Kidney (tissue), 14 donors: Measurements from ENCODE around the gene PPP2R2D. TPM values are rescaled to one million over a fixed set of nuclear protein-coding genes. Genes with fewer than 3 reads are reported as not detected.

ENCODE experiments used
- DNase-seq, 5 donors: peaks; one replicate each; pipeline ENCODE4 v3.0.0-alpha.2; 2013 to 2020
- FAIRE-seq: peaks from 2 replicates; lab custom pipeline; 2012; peaks lifted over from hg19 to GRCh38; lab: Jason Lieb, UNC
- H3K27ac ChIP-seq, 2 donors: one replicate each; pipeline ENCODE4 v1.7.0; 2013; ENCODE audit warnings: low read depth in 2 of 2, low read length in 2 of 2, inconsistent platforms in 1 of 2
- H3K27me3 ChIP-seq: one replicate; pipeline ENCODE4 v1.7.1; 2013; ENCODE audit warnings: low read length, inconsistent platforms; ENCODE audit not compliant: control insufficient read depth, insufficient read depth
- H3K36me3 ChIP-seq, 3 donors: one replicate each; pipeline versions ENCODE4 v1.7.0 to v1.7.1; 2013; ENCODE audit warnings: low read length in 3 of 3, control low read depth in 1 of 3, inconsistent platforms in 1 of 3; ENCODE audit not compliant: insufficient read depth in 3 of 3, control insufficient read depth in 2 of 3
- H3K4me1 ChIP-seq, 3 donors: one replicate each; pipeline versions ENCODE4 v1.7.0 to v1.7.1; 2013; ENCODE audit warnings: low read length in 3 of 3, inconsistent platforms in 1 of 3, low read depth in 1 of 3; ENCODE audit not compliant: control insufficient read depth in 2 of 3, insufficient read depth in 2 of 3
- H3K4me3 ChIP-seq, 3 donors: one replicate each; pipeline versions ENCODE4 v1.7.0 to v1.8.1; 2013; ENCODE audit warnings: low read length in 3 of 3, control low read depth in 1 of 3, inconsistent platforms in 1 of 3
- H3K9ac ChIP-seq, 3 donors: one replicate each; pipeline versions ENCODE4 v1.7.0 to v1.7.1; 2013; ENCODE audit warnings: low read length in 3 of 3, control low read depth in 1 of 3, inconsistent platforms in 1 of 3
- H3K9me3 ChIP-seq, 3 donors: one replicate each; pipeline versions ENCODE4 v1.7.0 to v1.7.1; 2013; ENCODE audit warnings: low read length in 3 of 3, control low read depth in 1 of 3, inconsistent platforms in 1 of 3; ENCODE audit not compliant: control insufficient read depth in 2 of 3, insufficient read depth in 1 of 3
- intact Hi-C: fragments of 100-400 bp; cut with DNase I; formaldehyde crosslinking; loops from one replicate; pipeline ENCODE4 v1.11.1; 2022
- polyA plus RNA-seq: library from polyadenylated mRNA; stranded (reverse); fragments of 350-450 nt; fragmentation: Illumina TruSeq; extraction: RNeasy Lipid Tissue Mini Kit (QIAGEN cat#74804); gene quantifications from one replicate; pipeline ENCODE4 v1.2.3, GENCODE V29; 2014; ENCODE audit warnings: low read depth, low replicate concordance; ENCODE audit not compliant: insufficient read depth
- total RNA-seq: library from RNA; stranded (reverse); fragmentation: NEBNext Ultra II Directional; extraction: Animal tissue kit (Norgen Biotek cat#: 25700); gene quantifications from one replicate; pipeline ENCODE4 v1.2.1, GENCODE V29; 2021
- TF ChIP-seq, protein P1 (sequence below): IDR thresholded peaks from 3 replicates; pipeline ENCODE4 v1.5.1; 2012; ENCODE audit warnings: mild to moderate bottlenecking, moderate library complexity, borderline replicate concordance; ENCODE audit not compliant: insufficient read depth; ENCODE audit errors: extremely low read depth
- donor health status: control.
- donor health status: control.
- donor health status: control.
- donor health status: control.
- donor health status: control.
- donor health status: DM: yes; HTN: yes; CAD: no.
- donor health status: Normal renal cell carcinoma (clear cell type).

PPP2R2D gene
- total and polyA plus RNA-seq, 2 donors from 2014 or later, result 28.3 to 34.8 TPM

DNA sequence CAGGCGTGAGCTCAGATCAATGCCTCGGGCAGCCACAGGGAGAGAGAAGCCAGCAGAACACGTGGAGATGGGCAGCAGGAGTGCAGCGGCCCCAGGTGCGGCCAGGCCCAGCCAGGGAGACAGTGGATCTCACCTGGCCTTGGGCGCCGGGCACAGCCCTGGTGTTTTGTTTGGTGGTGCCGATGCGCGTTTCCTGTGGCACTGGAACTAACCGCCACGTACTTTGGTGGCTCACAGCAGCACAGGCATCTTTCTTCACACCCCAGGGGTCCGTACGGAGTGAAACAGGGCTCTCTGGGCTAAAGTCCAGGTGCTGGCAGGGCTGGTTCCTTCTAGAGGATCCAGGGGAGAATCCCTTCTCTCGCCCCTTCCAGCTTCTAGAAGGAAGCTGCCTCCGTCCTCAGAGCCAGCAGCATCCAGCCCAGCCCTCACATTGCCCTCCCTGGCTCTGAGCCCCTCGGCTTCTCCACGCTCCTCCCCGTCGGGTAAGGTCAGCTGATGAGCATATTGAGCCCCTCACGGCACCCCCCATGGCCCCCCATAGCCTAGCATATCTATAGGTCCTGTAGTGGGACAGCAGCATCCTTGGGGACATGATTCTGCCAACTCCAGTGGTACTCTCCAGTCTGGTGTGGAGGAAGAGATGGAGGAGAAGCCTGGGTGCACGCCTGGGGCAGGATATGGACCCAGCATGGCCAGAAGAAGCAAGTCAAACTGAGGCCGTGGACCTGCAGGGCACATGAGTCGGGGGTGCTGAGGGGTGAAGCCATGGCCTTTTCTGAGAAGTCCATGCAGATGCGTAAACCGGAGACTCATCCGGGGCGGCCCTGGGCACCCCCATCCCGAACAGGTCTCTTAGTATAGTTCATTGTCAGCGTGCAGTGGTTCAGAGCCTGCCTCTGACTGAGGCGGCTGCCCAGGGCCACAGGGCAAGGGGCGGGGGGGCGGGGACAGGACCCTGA is 43.4 kb upstream of the PPP2R2D start:
- no peaks in the 10 kb centered on the region for H3K9me3 ChIP-seq
- TF ChIP-seq, protein P1, sequence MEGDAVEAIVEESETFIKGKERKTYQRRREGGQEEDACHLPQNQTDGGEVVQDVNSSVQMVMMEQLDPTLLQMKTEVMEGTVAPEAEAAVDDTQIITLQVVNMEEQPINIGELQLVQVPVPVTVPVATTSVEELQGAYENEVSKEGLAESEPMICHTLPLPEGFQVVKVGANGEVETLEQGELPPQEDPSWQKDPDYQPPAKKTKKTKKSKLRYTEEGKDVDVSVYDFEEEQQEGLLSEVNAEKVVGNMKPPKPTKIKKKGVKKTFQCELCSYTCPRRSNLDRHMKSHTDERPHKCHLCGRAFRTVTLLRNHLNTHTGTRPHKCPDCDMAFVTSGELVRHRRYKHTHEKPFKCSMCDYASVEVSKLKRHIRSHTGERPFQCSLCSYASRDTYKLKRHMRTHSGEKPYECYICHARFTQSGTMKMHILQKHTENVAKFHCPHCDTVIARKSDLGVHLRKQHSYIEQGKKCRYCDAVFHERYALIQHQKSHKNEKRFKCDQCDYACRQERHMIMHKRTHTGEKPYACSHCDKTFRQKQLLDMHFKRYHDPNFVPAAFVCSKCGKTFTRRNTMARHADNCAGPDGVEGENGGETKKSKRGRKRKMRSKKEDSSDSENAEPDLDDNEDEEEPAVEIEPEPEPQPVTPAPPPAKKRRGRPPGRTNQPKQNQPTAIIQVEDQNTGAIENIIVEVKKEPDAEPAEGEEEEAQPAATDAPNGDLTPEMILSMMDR, result no peak
- DNase-seq, result peak in 1 of 5 donors; percentile 60
- no peak overlapping the region for H3K4me3 ChIP-seq
- H3K27ac ChIP-seq, result no peak overlapping the region
- no peaks in the 10 kb centered on the region for H3K36me3 ChIP-seq
- intact Hi-C loops, result no loop called here
- H3K4me1 ChIP-seq, result no peaks in the 10 kb centered on the region
- no peak for FAIRE-seq
- no peaks in the 10 kb centered on the region for H3K27me3 ChIP-seq
- no peak overlapping the region for H3K9ac ChIP-seq

DNA sequence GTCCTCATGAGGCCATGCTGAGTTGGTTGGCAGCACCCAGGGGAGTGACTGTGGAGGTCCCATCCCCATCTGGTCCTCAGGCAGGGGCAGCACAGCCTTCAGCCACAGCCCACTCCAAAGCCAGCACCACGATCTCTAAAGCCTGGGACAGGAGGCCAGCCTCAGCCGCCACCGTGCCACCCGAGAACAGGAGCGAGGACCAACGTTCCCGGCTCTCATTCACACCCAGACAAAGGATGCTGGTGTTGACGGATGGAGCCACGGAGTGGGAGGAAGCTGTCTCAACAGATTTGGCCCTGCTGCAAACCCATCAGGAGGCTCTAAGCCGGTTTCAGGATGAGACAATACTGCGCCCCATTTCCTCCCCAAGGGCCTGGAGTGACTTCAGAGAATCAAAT is 42.7 kb upstream of the PPP2R2D start:
- Histone ChIP-seq H3K27ac (no peak overlapping the region), H3K9ac (no peak overlapping the region), H3K9me3 (no peaks in the 10 kb centered on the region), H3K4me1 (no peaks in the 10 kb centered on the region), H3K27me3 (no peaks in the 10 kb centered on the region), H3K36me3 (no peaks in the 10 kb centered on the region), H3K4me3 (no peak overlapping the region)
- FAIRE-seq, result no peak
- TF ChIP-seq, protein P1, result no peak
- DNase-seq, result peak in 1 of 5 donors; percentile 56
- intact Hi-C loops, result no loop called here

DNA sequence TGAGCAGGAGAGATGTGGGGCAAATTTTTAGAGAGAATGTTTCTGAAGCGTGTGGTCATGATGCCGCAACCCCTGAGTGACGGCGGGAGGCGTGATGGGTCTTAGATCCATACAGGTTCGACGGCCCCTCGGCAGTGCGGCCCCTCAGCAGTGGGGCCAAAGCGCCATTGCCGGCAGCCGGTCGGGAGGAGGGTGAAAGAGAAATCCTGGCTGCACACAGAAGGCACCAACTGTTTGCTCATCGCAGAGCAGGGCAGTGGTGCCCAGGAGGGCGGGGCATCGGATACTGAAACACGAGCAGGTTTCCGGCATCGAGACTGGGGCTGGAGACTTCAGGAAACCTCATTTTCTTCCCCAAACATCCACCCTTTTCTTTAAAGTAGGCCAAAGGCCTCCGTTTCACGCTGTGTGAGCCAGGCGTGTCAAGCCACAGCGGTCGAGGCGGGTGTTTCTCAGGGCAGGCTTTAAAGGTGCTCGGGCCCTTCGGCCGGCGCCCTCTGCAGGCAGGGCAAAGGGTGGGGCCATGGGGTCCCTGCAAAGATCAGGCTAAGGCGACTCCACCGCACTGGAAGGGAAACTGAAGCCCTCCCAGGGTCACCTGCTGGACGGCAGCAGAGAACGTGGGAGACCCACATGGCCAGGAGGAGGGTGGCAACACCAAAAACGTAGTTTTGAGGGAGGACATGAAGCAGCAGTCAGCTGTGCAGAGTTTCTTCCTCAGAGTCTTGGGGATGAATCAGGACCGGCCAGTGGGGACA is 42.0 kb upstream of the PPP2R2D start:
- H3K4me3 ChIP-seq, result no peak overlapping the region
- TF ChIP-seq, protein P1, result no peak
- no peaks in the 10 kb centered on the region for H3K4me1 ChIP-seq
- H3K27ac ChIP-seq, result no peak overlapping the region
- FAIRE-seq (no peak), DNase-seq (peak in 1 of 5 donors; percentile 60)
- H3K9ac ChIP-seq, result no peak overlapping the region
- no peaks in the 10 kb centered on the region for H3K9me3 ChIP-seq
- H3K27me3 ChIP-seq, result no peaks in the 10 kb centered on the region
- H3K36me3 ChIP-seq, result no peaks in the 10 kb centered on the region
- intact Hi-C loops, result no loop called here
